GM12878 (cell line): Measurements from ENCODE around the gene C22orf42. TPM values are rescaled to one million over a fixed set of nuclear protein-coding genes. Genes with fewer than 3 reads are reported as not detected.

Source experiments
- ATAC-seq: fragments of 200-7000 bp; cut with Tn5 transposase; 3 replicates; pipeline ENCODE4 v1.9.1; 2020; ENCODE audit warnings: mild to moderate bottlenecking, moderate library complexity
- BruUV-seq: library from RNA; stranded (reverse); fragments of 400-500 nt; replicated peaks from 2 replicates; lab custom pipeline; 2021; lab: Mats Ljungman, UMichigan
- CTCF ChIA-PET: fragments of 300-600 bp; sonication (Branson Sonifier 250); formaldehyde crosslinking; extraction: SDS; loops from one replicate; lab custom pipeline; 2021; ENCODE audit warnings: inconsistent platforms; lab: Yijun Ruan, JAX
- POLR2A ChIA-PET: fragments of 350-600 bp; formaldehyde crosslinking; extraction: SDS; loops from one replicate; lab custom pipeline; 2021; ENCODE audit warnings: inconsistent platforms; lab: Charles Lee
- RAD21 ChIA-PET: fragments of 300-600 bp; sonication (Branson Sonifier 250); formaldehyde crosslinking; loops from one replicate; lab custom pipeline; 2023; ENCODE audit warnings: antibody characterized with exemption; ENCODE audit not compliant: unreplicated experiment; lab: Charles Lee
- SMC1A ChIA-PET: fragments of 300-600 bp; sonication (Branson Sonifier 250); formaldehyde crosslinking; loops from one replicate; lab custom pipeline; 2023; ENCODE audit not compliant: unreplicated experiment, uncharacterized antibody; lab: Charles Lee
- DNase-seq: peaks from one replicate; pipeline ENCODE4 v3.0.0-alpha.2; 2011; ENCODE audit warnings: low read depth, low spot score
- FAIRE-seq: peaks from 3 replicates; lab custom pipeline; 2011; peaks lifted over from hg19 to GRCh38; lab: Jason Lieb, UNC
- H2AFZ ChIP-seq: 2 replicates; pipeline ENCODE4 v1.6.0; 2011; ENCODE audit warnings: low read depth, low read length, control low read depth; ENCODE audit not compliant: control insufficient read depth
- H3K27ac ChIP-seq: 2 replicates; pipeline ENCODE4 v1.5.1; 2011; ENCODE audit warnings: control low read depth; ENCODE audit not compliant: control insufficient read depth, insufficient read depth
- H3K27me3 ChIP-seq, 2 experiments: replicated peaks in 1 of 2; 2 replicates each; pipeline versions ENCODE4 v1.6.0 to v1.6.1; 2011; ENCODE audit warnings: low read length in 1 of 2; ENCODE audit not compliant: control insufficient read depth in 2 of 2, insufficient read depth in 2 of 2
- H3K36me3 ChIP-seq, 2 experiments: 2 replicates each; pipeline ENCODE4 v1.5.1; 2011; ENCODE audit warnings: low read length in 1 of 2; ENCODE audit not compliant: control insufficient read depth in 2 of 2, insufficient read depth in 2 of 2
- H3K4me1 ChIP-seq: 2 replicates; pipeline ENCODE4 v1.6.1; 2011; ENCODE audit warnings: mild to moderate bottlenecking, low read length, moderate library complexity, mixed read lengths; ENCODE audit not compliant: control insufficient read depth, insufficient read depth
- H3K4me2 ChIP-seq: 2 replicates; pipeline ENCODE4 v1.6.0; 2011; ENCODE audit warnings: control low read depth; ENCODE audit not compliant: control insufficient read depth, insufficient read depth
- H3K4me3 ChIP-seq: fragments of 200-600 bp; sonication (generic); 2 replicates; pipeline ENCODE4 v1.5.1; 2016
- H3K79me2 ChIP-seq: 2 replicates; pipeline ENCODE4 v1.6.0; 2011; ENCODE audit warnings: low read length; ENCODE audit not compliant: control insufficient read depth, insufficient read depth
- H3K9ac ChIP-seq: 2 replicates; pipeline ENCODE4 v1.8.0; 2011; ENCODE audit warnings: low read length, control low read depth, mixed read lengths; ENCODE audit not compliant: control insufficient read depth, insufficient read depth
- H3K9me3 ChIP-seq: replicated peaks from 3 replicates; pipeline ENCODE4 v1.5.1; 2011; ENCODE audit warnings: mild to moderate bottlenecking, low read length; ENCODE audit not compliant: control insufficient read depth, insufficient read depth
- H4K20me1 ChIP-seq: 2 replicates; pipeline ENCODE4 v1.6.0; 2011; ENCODE audit not compliant: control insufficient read depth, insufficient read depth
- ASH2L ChIP-seq: fragments of 300-600, 200-600 bp; sonication (generic); IDR thresholded peaks from 2 replicates; pipeline ENCODE4 v1.6.1; 2017; ENCODE audit warnings: low read depth, mild to moderate bottlenecking, borderline replicate concordance
- ATF3 ChIP-seq: IDR thresholded peaks from 2 replicates; pipeline ENCODE4 v1.6.1; 2011; ENCODE audit warnings: low read depth, mild to moderate bottlenecking, low read length, moderate library complexity, borderline replicate concordance; ENCODE audit errors: extremely low read depth
- ATF7 ChIP-seq: fragments of 450-650 bp; IDR thresholded peaks from 2 replicates; pipeline ENCODE4 v1.6.1; 2016; ENCODE audit warnings: low read depth, mild to moderate bottlenecking
- CBFB ChIP-seq: IDR thresholded peaks from 2 replicates; pipeline ENCODE4 v1.6.1; 2016; ENCODE audit warnings: antibody characterized with exemption, low read depth
- CHD2 ChIP-seq: IDR thresholded peaks from 2 replicates; pipeline ENCODE4 v1.6.1; 2011; ENCODE audit warnings: low read depth, low read length, improper control_type of control experiment, borderline replicate concordance
- ETV6 ChIP-seq, 2 experiments: fragments of 450-650 bp in 1 of 2; IDR thresholded peaks in 1 of 2; conservative IDR thresholded peaks in 1 of 2; 2 replicates each; pipeline ENCODE4 v1.6.1; 2014; ENCODE audit warnings: antibody characterized with exemption in 1 of 2, borderline replicate concordance in 1 of 2, low read depth in 1 of 2, mild to moderate bottlenecking in 1 of 2, moderate library complexity in 1 of 2
- GATAD2B ChIP-seq: fragments of 450-650 bp; conservative IDR thresholded peaks from 2 replicates; pipeline ENCODE4 v1.6.1; 2017; ENCODE audit warnings: low read depth, mild to moderate bottlenecking, moderate library complexity
- IRF5 ChIP-seq: fragments of 450-650 bp; IDR thresholded peaks from 2 replicates; pipeline ENCODE4 v1.6.1; 2017; ENCODE audit warnings: borderline replicate concordance
- KAT2A ChIP-seq: conservative IDR thresholded peaks from 2 replicates; pipeline ENCODE4 v1.6.1; 2011; ENCODE audit warnings: low read depth, low read length; ENCODE audit not compliant: control insufficient read depth
- KDM1A ChIP-seq: fragments of 200-600 bp; sonication (generic); IDR thresholded peaks from 2 replicates; pipeline ENCODE4 v1.6.1; 2016; ENCODE audit warnings: borderline replicate concordance
- KLF5 ChIP-seq: fragments of 450-650 bp; IDR thresholded peaks from 2 replicates; pipeline ENCODE4 v1.6.1; 2014; ENCODE audit warnings: mild to moderate bottlenecking; ENCODE audit not compliant: partially characterized antibody
- MEF2A ChIP-seq: IDR thresholded peaks from 2 replicates; pipeline ENCODE4 v1.6.1; 2011; ENCODE audit warnings: low read depth, mild to moderate bottlenecking, low read length, moderate library complexity; ENCODE audit not compliant: insufficient read depth
- RB1 ChIP-seq: fragments of 450-650 bp; formaldehyde crosslinking; IDR thresholded peaks from 2 replicates; pipeline ENCODE4 v1.6.1; 2017; ENCODE audit warnings: mild to moderate bottlenecking, borderline replicate concordance
- SIN3A ChIP-seq: IDR thresholded peaks from 2 replicates; pipeline ENCODE4 v1.6.1; 2012; ENCODE audit warnings: low read depth, low read length, improper control_type of control experiment
- YY1 ChIP-seq: IDR thresholded peaks from 2 replicates; pipeline ENCODE4 v1.6.1; 2011; ENCODE audit warnings: low read depth, mild to moderate bottlenecking, low read length
- ZNF207 ChIP-seq: fragments of 450-650 bp; IDR thresholded peaks from 2 replicates; pipeline ENCODE4 v1.6.1; 2014; ENCODE audit warnings: antibody characterized with exemption, mild to moderate bottlenecking, borderline replicate concordance
- ZNF217 ChIP-seq: fragments of 450-650 bp; IDR thresholded peaks from 2 replicates; pipeline ENCODE4 v1.6.1; 2017; ENCODE audit warnings: antibody characterized with exemption, mild to moderate bottlenecking
- WGBS: methylation state at CpG from one replicate; pipeline ENCODE4 v1.1.6; 2016; ENCODE audit warnings: low lambda C conversion rate; ENCODE audit not compliant: insufficient replicate concordance, insufficient coverage; ENCODE audit errors: missing lambda C conversion rate; 5-methylcytosine and 5-hydroxymethylcytosine counted together
- in situ Hi-C: fragments of 300-500 bp; cut with MboI; formaldehyde crosslinking; loops from 9 replicates; pipeline ENCODE4 v1.14.3; 2018; ENCODE audit warnings: mixed read lengths
- intact Hi-C: fragments of 100-400 bp; cut with micrococcal nuclease; formaldehyde crosslinking; loops from one replicate; pipeline ENCODE4 v1.14.2; 2022; ENCODE audit not compliant: unreplicated experiment
- polyA plus RNA-seq, 11 experiments: library from polyadenylated mRNA; depleted of rRNA in 4 of 11; unstranded in 6 of 11; stranded (reverse) in 5 of 11; fragments of >200 nt; fragmentation: Nextera tagmentation in 4 of 11; fragmentation: Illumina TruSeq in 1 of 11; extraction: Ambion mirVana in 4 of 11; extraction: Trizol in 1 of 11; gene quantifications; 1 replicate in 1 of 11; 2 replicates in 10 of 11; pipeline versions ENCODE4 v1.2.1 to v1.2.3, GENCODE V29; 2011 to 2016; ENCODE audit warnings: inconsistent platforms in 2 of 11, missing spikeins in 2 of 11, low read depth in 1 of 11
- total RNA-seq, 4 experiments: library from RNA; depleted of rRNA in 3 of 4; stranded (reverse); fragments of >200 nt in 3 of 4; fragmentation: Illumina TruSeq in 1 of 4; extraction: Trizol in 1 of 4; gene quantifications; 2 replicates each; pipeline versions ENCODE4 v1.2.1 to v1.2.3, GENCODE V29; 2013 to 2021

The C22orf42 gene
- total and polyA plus RNA-seq, 10 of the 15 experiments (the other 5 are each of a cell fraction or from before 2014, with no cell fraction given), result not detected

GRCh38 chr22:32200752-32201151 lies 41.6 kb upstream of the C22orf42 start (continued):
- TF ChIP-seq GATAD2B (no peak), KLF5 (no peak), ZNF217 (no peak), SIN3A (no peak), ATF3 (no peak), KDM1A (no peak), RB1 (no peak), ZNF207 (no peak)
- TF ChIP-seq, all 136 proteins: peak for 0

GRCh38 chr22:32199961-32200360 lies 40.9 kb upstream of the C22orf42 start:
- ATAC-seq (no peak), DNase-seq (no peak), FAIRE-seq (no peak)
- no peak overlapping the region for H2AFZ ChIP-seq
- peaks cover 0 to 4% of the 10 kb centered on the region in 2 experiments; a peak in 2 of 4 replicates for H3K27me3 ChIP-seq
- WGBS, result 58% methylated on average over 6 of the region's 7 CpGs
- H3K9ac ChIP-seq, result no peak overlapping the region
- intact Hi-C loops, result loop anchor here (5.0 to 10.0 kb wide), 2 partner anchors 95 to 272 kb away; partner anchors contain the start of gene FBXO7
- no peak overlapping the region for H3K4me2 ChIP-seq
- BruUV-seq, result no TSS peak
- H3K79me2 ChIP-seq, result no peaks in the 10 kb centered on the region
- H4K20me1 ChIP-seq, result no peaks in the 10 kb centered on the region
- H3K4me3 ChIP-seq, result no peak overlapping the region
- H3K9me3 ChIP-seq, result no peaks in the 10 kb centered on the region
- no peaks in the 10 kb centered on the region for H3K36me3 ChIP-seq
- RAD21 ChIA-PET, result no interaction called here
- no peaks in the 10 kb centered on the region for H3K4me1 ChIP-seq
- POLR2A ChIA-PET, result no interaction called here
- CTCF ChIA-PET, result interaction anchor here (1.2 to 1.7 kb wide), 2 partner anchors 272 to 274 kb away, joined by 4 to 6 read pairs; no protein-coding TSS in a partner anchor
- SMC1A ChIA-PET, result interaction anchor here (1.0 kb wide), 1 partner anchor 23 kb away, joined by 3 read pairs; no protein-coding TSS in a partner anchor
- no peak overlapping the region for H3K27ac ChIP-seq
- TF ChIP-seq IRF5 (no peak), CBFB (no peak), MEF2A (no peak), CHD2 (no peak), KAT2A (no peak), ATF7 (no peak), ETV6 (conservative IDR thresholded peaks at IDR 0.05 in 1 of 2, IDR thresholded peaks at IDR 0.05 in 1 of 2; ENCODE audit: borderline replicate concordance in 1 of 2, low read depth in 1 of 2) (no peak), ASH2L (no peak), YY1 (no peak)
- TF ChIP-seq, all 136 proteins: peak for 0
- in situ Hi-C loops, result no loop called here
